CD4-positive, alpha-beta T cell treated with Interleukin-4 for 1 hour (primary cell): Measurements from ENCODE around the gene EPHX1.

Experiments
- DNase-seq, 2 donors: peaks; one replicate each; pipeline ENCODE4 v3.0.0-alpha.2; 2020 to 2022

EPHX1 gene

GRCh38 chr1:225866061-225866837 lies 56.3 kb downstream of the EPHX1 start:
- peak; percentile 62 to 68 for DNase-seq

GRCh38 chr1:225866981-225867380 lies 57.1 kb downstream of the EPHX1 start:
- no peak for DNase-seq

- DNase-seq, result no peak
Measured at GRCh38 chr1:225868631-225869330, 58.9 kb downstream of the EPHX1 start.

GRCh38 chr1:225870911-225871310 lies 61.0 kb downstream of the EPHX1 start:
- DNase-seq, result no peak

GRCh38 chr1:225871359-225872074 lies 61.6 kb downstream of the EPHX1 start:
- peak in 1 of 2 donors; percentile 30 for DNase-seq

GRCh38 chr1:225872075-225872430 lies 62.1 kb downstream of the EPHX1 start:
- no peak for DNase-seq

- no peak for DNase-seq
Measured at GRCh38 chr1:225873281-225873850, 63.4 kb downstream of the EPHX1 start.

- no peak for DNase-seq
Measured at GRCh38 chr1:225874431-225874830, 64.5 kb downstream of the EPHX1 start.

- no peak for DNase-seq
Measured at GRCh38 chr1:225875044-225875815, 65.3 kb downstream of the EPHX1 start.

- DNase-seq, result no peak
Measured at GRCh38 chr1:225876900-225877510, 67.1 kb downstream of the EPHX1 start.

- DNase-seq, result peak in 1 of 2 donors; percentile 36
Measured at GRCh38 chr1:225877580-225877979, 67.7 kb downstream of the EPHX1 start.

- no peak for DNase-seq
Measured at GRCh38 chr1:225878282-225878681, 68.4 kb downstream of the EPHX1 start.

- no peak for DNase-seq
Measured at GRCh38 chr1:225879521-225880221, 69.7 kb downstream of the EPHX1 start.

- DNase-seq, result no peak
Measured at GRCh38 chr1:225880222-225880588, 70.3 kb downstream of the EPHX1 start.

- DNase-seq, result no peak
Measured at GRCh38 chr1:225880636-225881035, 70.7 kb downstream of the EPHX1 start.

- DNase-seq, result peak; percentile 41 to 59
Measured at GRCh38 chr1:225881081-225881958, 71.4 kb downstream of the EPHX1 start.

- peak; percentile 91 for DNase-seq
Measured at GRCh38 chr1:225881959-225882693, 72.2 kb downstream of the EPHX1 start, which contains the start of gene TMEM63A. TMEM63A (minus strand) TSS chr1:225882380; CDS start chr1:225877580, 4,800 bp downstream.

GRCh38 chr1:225882694-225883615 lies 73.0 kb downstream of the EPHX1 start:
- peak; percentile 25 to 29 for DNase-seq
